Activated CD4-positive, alpha-beta T cell treated with anti-CD3 and anti-CD28 coated beads, Interleukin-2, Interleukin-6, amounts not matched to agents 100 ng/mL and 50 ng/mL, durations not matched to agents 16 hours and 8 hours (primary cell): ENCODE results near the gene INPP5B.
"Not testable (repeated sequence)": the region's sequence is repeated elsewhere in the genome, so short reads cannot be mapped to it uniquely, and the experiment has no call there.

Experiments used
- DNase-seq: peaks from one replicate; pipeline ENCODE4 v3.0.0-alpha.2; 2020

Gene INPP5B

GRCh38 chr1:37910886-37911285 is 36.0 kb downstream of the INPP5B start:
- not testable (repeated sequence) for DNase-seq

GRCh38 chr1:37908531-37908930 is 38.3 kb downstream of the INPP5B start:
- not testable (repeated sequence) for DNase-seq

- not testable (repeated sequence) for DNase-seq
Observed at GRCh38 chr1:37907416-37908125, 39.3 kb downstream of the INPP5B start.

GRCh38 chr1:37906591-37906990 is 40.3 kb downstream of the INPP5B start:
- not testable (repeated sequence) for DNase-seq

- DNase-seq, result no peak
Observed at GRCh38 chr1:37905727-37906126, 41.1 kb downstream of the INPP5B start.

- DNase-seq, result not testable (repeated sequence)
Observed at GRCh38 chr1:37903921-37904320, 42.9 kb downstream of the INPP5B start.

GRCh38 chr1:37902983-37903382 is 43.9 kb downstream of the INPP5B start:
- DNase-seq, result no peak

GRCh38 chr1:37901893-37902225 is 45.0 kb downstream of the INPP5B start:
- no peak for DNase-seq

GRCh38 chr1:37901191-37901892 is 45.5 kb downstream of the INPP5B start:
- no peak for DNase-seq

GRCh38 chr1:37897563-37897962 is 49.3 kb downstream of the INPP5B start:
- DNase-seq, result not testable (repeated sequence)

- no peak for DNase-seq
Observed at GRCh38 chr1:37893673-37894072, 53.2 kb downstream of the INPP5B start.

GRCh38 chr1:37892151-37893047 is 54.5 kb downstream of the INPP5B start:
- DNase-seq, result no peak

- peak; percentile 16 for DNase-seq
Observed at GRCh38 chr1:37890378-37891014, 56.4 kb downstream of the INPP5B start.

GRCh38 chr1:37888022-37888700 is 58.7 kb downstream of the INPP5B start:
- no peak for DNase-seq

GRCh38 chr1:37884145-37884544 is 62.7 kb downstream of the INPP5B start:
- no peak for DNase-seq

GRCh38 chr1:37883671-37884070 is 63.2 kb downstream of the INPP5B start:
- no peak for DNase-seq

GRCh38 chr1:37879865-37880264 is 67.0 kb downstream of the INPP5B start:
- DNase-seq, result no peak

- no peak for DNase-seq
Observed at GRCh38 chr1:37878071-37878470, 68.8 kb downstream of the INPP5B start.

- no peak for DNase-seq
Observed at GRCh38 chr1:37875833-37876232, 71.0 kb downstream of the INPP5B start.

- DNase-seq, result no peak
Observed at GRCh38 chr1:37872692-37873091, 74.2 kb downstream of the INPP5B start.

GRCh38 chr1:37868466-37868865 is 78.4 kb downstream of the INPP5B start:
- DNase-seq, result no peak

GRCh38 chr1:37867784-37868183 is 79.1 kb downstream of the INPP5B start:
- no peak for DNase-seq
